Measurements from ENCODE around the gene PSMA1. TPM values are rescaled to one million over a fixed set of nuclear protein-coding genes. Genes with fewer than 3 reads are reported as not detected.

The PSMA1 gene
- total RNA-seq, 4 donors from 2014 or later, result 100 to 148 (median 127) TPM

Small RNA genes lying within 50 kb of the gene (small RNA-seq; reads per million reads assigned to genes)
- not detected for gene RNU7-49P

Other genes starting within 250 kb of the PSMA1 start
- 10 to 100 TPM; 51.5 to 81.4 (median 66.8) TPM for gene RRAS2, start 161.2 kb downstream of the PSMA1 start, total RNA-seq
- gene COPB1, start 20.6 kb downstream of the PSMA1 start, total RNA-seq, result 100 to 1,000 TPM; 124 to 189 (median 164) TPM
- 1 to 10 TPM; 2.0 to 3.9 (median 3.2) TPM for gene PDE3B, start 123.4 kb upstream of the PSMA1 start, total RNA-seq

All from thyroid gland (tissue), 4 donors.